HCT116 (cell line): ENCODE results near the gene PHF20. TPM values are rescaled to one million over a fixed set of nuclear protein-coding genes. Genes with fewer than 3 reads are reported as not detected.

Experiments used
- ATAC-seq: fragments of 200-7000 bp; cut with Tn5 transposase; 2 replicates; pipeline ENCODE4 v1.9.1; 2020; ENCODE audit warnings: mild to moderate bottlenecking, moderate library complexity
- BruUV-seq: library from RNA; stranded (reverse); fragments of 400-500 nt; replicated peaks from 2 replicates; lab custom pipeline; 2021; lab: Mats Ljungman, UMichigan
- CTCF ChIA-PET: fragments of 300-600 bp; sonication (Branson Sonifier 250); formaldehyde crosslinking; loops from one replicate; lab custom pipeline; 2021; ENCODE audit warnings: antibody characterized with exemption; lab: Charles Lee
- POLR2A ChIA-PET: fragments of 300-600, 350-600 bp; sonication (Branson Sonifier 250); formaldehyde crosslinking; loops from one replicate; lab custom pipeline; 2021; ENCODE audit warnings: antibody characterized with exemption; lab: Charles Lee
- RAD21 ChIA-PET, 2 experiments: fragments of 300-600 bp; sonication (Branson Sonifier 250); formaldehyde crosslinking; loops; one replicate each; lab custom pipeline; 2023; ENCODE audit warnings: low total read pairs in 2 of 2; ENCODE audit not compliant: uncharacterized antibody in 2 of 2, unreplicated experiment in 2 of 2, low non-redundant PET in 1 of 2; lab: Charles Lee
- DNase-seq: peaks from one replicate; pipeline ENCODE4 v3.0.0-alpha.2; 2010; ENCODE audit warnings: low read depth, low spot score
- H2AFZ ChIP-seq: fragments of 200-600 bp; shearing (Covaris generic), sonication (generic); 2 replicates; pipeline ENCODE4 v1.6.1; 2017; ENCODE audit warnings: low read depth, mixed run types, mixed read lengths, antibody characterized with exemption, low read length; ENCODE audit not compliant: poor library complexity, severe bottlenecking
- H3K27ac ChIP-seq: 2 replicates; pipeline ENCODE4 v1.5.1; 2012; ENCODE audit warnings: low read depth, low read length
- H3K27me3 ChIP-seq: fragments of 200-600 bp; sonication (generic); 2 replicates; pipeline ENCODE4 v1.6.1; 2016; ENCODE audit warnings: mixed run types, low read length, mixed read lengths; ENCODE audit not compliant: insufficient read depth
- H3K36me3 ChIP-seq, 2 experiments: fragments of 200-500 bp in 1 of 2; fragments of 200-600 bp in 1 of 2; sonication (Bioruptor generic) in 1 of 2; sonication (generic) in 1 of 2; 2 replicates each; pipeline versions ENCODE4 v1.5.1 to v1.6.1; 2014 to 2016; ENCODE audit warnings: low read length in 2 of 2, inconsistent platforms in 1 of 2, mixed read lengths in 1 of 2, mixed run types in 1 of 2; ENCODE audit not compliant: insufficient read depth in 2 of 2, control insufficient read depth in 1 of 2
- H3K4me1 ChIP-seq, 2 experiments: fragments of 200-600 bp in 1 of 2; sonication (generic) in 1 of 2; 2 replicates each; pipeline versions ENCODE4 v1.5.1 to v1.6.1; 2012 to 2017; ENCODE audit warnings: low read length in 2 of 2, inconsistent platforms in 1 of 2, mild to moderate bottlenecking in 1 of 2, mixed read lengths in 1 of 2, mixed run types in 1 of 2, moderate library complexity in 1 of 2; ENCODE audit not compliant: insufficient read depth in 2 of 2, control insufficient read depth in 1 of 2
- H3K4me2 ChIP-seq: fragments of 200-600 bp; sonication (generic); 2 replicates; pipeline ENCODE4 v1.6.1; 2017; ENCODE audit warnings: mixed run types, low read length, mixed read lengths
- H3K4me3 ChIP-seq, 2 experiments: fragments of 200-600 bp in 1 of 2; sonication (generic) in 1 of 2; replicated peaks in 1 of 2; 2 replicates each; pipeline ENCODE4 v1.5.1; 2011 to 2016; ENCODE audit warnings: low read length in 2 of 2, control low read depth in 1 of 2, low read depth in 1 of 2, mild to moderate bottlenecking in 1 of 2, mixed read lengths in 1 of 2, mixed run types in 1 of 2
- H3K79me2 ChIP-seq: fragments of 200-600 bp; sonication (generic); 2 replicates; pipeline ENCODE4 v1.6.1; 2017; ENCODE audit warnings: mild to moderate bottlenecking, mixed run types, low read length, moderate library complexity, mixed read lengths; ENCODE audit not compliant: insufficient read depth
- H3K9ac ChIP-seq: fragments of 200-600 bp; sonication (generic); 2 replicates; pipeline ENCODE4 v1.6.1; 2016; ENCODE audit warnings: low read length, mixed read lengths
- H3K9me2 ChIP-seq: fragments of 200-600 bp; sonication (generic), shearing (Covaris generic); 2 replicates; pipeline ENCODE4 v1.6.1; 2017; ENCODE audit warnings: mixed run types, mild to moderate bottlenecking, moderate library complexity; ENCODE audit not compliant: insufficient read depth
- H3K9me3 ChIP-seq, 2 experiments: fragments of 200-500 bp in 1 of 2; fragments of 200-600 bp in 1 of 2; sonication (Bioruptor generic) in 1 of 2; sonication (generic) in 1 of 2; 2 replicates each; pipeline ENCODE4 v1.6.1; 2014 to 2017; ENCODE audit warnings: low read length in 2 of 2, mixed read lengths in 2 of 2, inconsistent platforms in 1 of 2, low read depth in 1 of 2, mild to moderate bottlenecking in 1 of 2, mixed run types in 1 of 2, moderate library complexity in 1 of 2; ENCODE audit not compliant: control insufficient read depth in 1 of 2, insufficient read depth in 1 of 2
- H4K20me1 ChIP-seq: fragments of 200-600 bp; sonication (generic), shearing (Covaris generic); 2 replicates; pipeline ENCODE4 v1.6.1; 2017; ENCODE audit warnings: mixed run types, mild to moderate bottlenecking, moderate library complexity; ENCODE audit not compliant: insufficient read depth
- ATF3 ChIP-seq: IDR thresholded peaks from 2 replicates; pipeline ENCODE4 v1.6.1; 2012
- CEBPB ChIP-seq: IDR thresholded peaks from 2 replicates; pipeline ENCODE4 v1.6.1; 2012; ENCODE audit warnings: low read depth
- CTCF ChIP-seq, 3 experiments: fragments of 200-600 bp in 1 of 3; sonication (generic) in 1 of 3; IDR thresholded peaks in 2 of 3; conservative IDR thresholded peaks in 1 of 3; 2 replicates each; pipeline ENCODE4 v1.5.1; 2012 to 2017; ENCODE audit warnings: low read depth in 2 of 3, low read length in 2 of 3, antibody characterized with exemption in 1 of 3, borderline replicate concordance in 1 of 3, control low read depth in 1 of 3, mild to moderate bottlenecking in 1 of 3, mixed read lengths in 1 of 3, mixed run types in 1 of 3, moderate library complexity in 1 of 3; ENCODE audit not compliant: insufficient read depth in 1 of 3
- EGR1 ChIP-seq: IDR thresholded peaks from 2 replicates; pipeline ENCODE4 v1.6.1; 2012; ENCODE audit warnings: low read depth
- ELF1 ChIP-seq: IDR thresholded peaks from 2 replicates; pipeline ENCODE4 v1.6.1; 2012; ENCODE audit warnings: low read depth, borderline replicate concordance
- EZH2 ChIP-seq: fragments of 200-600 bp; sonication (generic); IDR thresholded peaks from 2 replicates; pipeline ENCODE4 v1.6.1; 2017; ENCODE audit warnings: antibody characterized with exemption, mixed run types
- EZH2phosphoT487 ChIP-seq: fragments of 200-600 bp; IDR thresholded peaks from 2 replicates; pipeline ENCODE4 v1.6.1; 2018; ENCODE audit warnings: antibody characterized with exemption, borderline replicate concordance
- FOSL1 ChIP-seq: IDR thresholded peaks from 2 replicates; pipeline ENCODE4 v1.6.1; 2012; ENCODE audit warnings: low read depth
- JUND ChIP-seq: IDR thresholded peaks from 2 replicates; pipeline ENCODE4 v1.6.1; 2012
- MAX ChIP-seq: IDR thresholded peaks from 2 replicates; pipeline ENCODE4 v1.6.1; 2012
- POLR2A ChIP-seq: IDR thresholded peaks from 2 replicates; pipeline ENCODE4 v1.7.0; 2011; ENCODE audit warnings: borderline replicate concordance; ENCODE audit not compliant: insufficient read depth, insufficient read length; ENCODE audit errors: extremely low read depth
- RAD21 ChIP-seq: IDR thresholded peaks from 2 replicates; pipeline ENCODE4 v1.6.1; 2012; ENCODE audit warnings: low read depth, mild to moderate bottlenecking
- SP1 ChIP-seq: IDR thresholded peaks from 2 replicates; pipeline ENCODE4 v1.6.1; 2012; ENCODE audit warnings: low read depth
- SRF ChIP-seq: IDR thresholded peaks from 2 replicates; pipeline ENCODE4 v1.6.1; 2012; ENCODE audit warnings: low read depth
- TCF7L2 ChIP-seq: IDR thresholded peaks from 2 replicates; pipeline ENCODE4 v1.7.0; 2011; ENCODE audit warnings: borderline replicate concordance, inconsistent platforms; ENCODE audit not compliant: insufficient read depth, insufficient read length; ENCODE audit errors: extremely low read depth
- YY1 ChIP-seq: IDR thresholded peaks from 2 replicates; pipeline ENCODE4 v1.6.1; 2011; ENCODE audit warnings: low read length, low read depth, moderate library complexity, mild to moderate bottlenecking; ENCODE audit not compliant: insufficient replicate concordance; ENCODE audit errors: extremely low read depth
- ZBTB33 ChIP-seq: IDR thresholded peaks from 2 replicates; pipeline ENCODE4 v1.6.1; 2011; ENCODE audit warnings: mild to moderate bottlenecking, low read length, moderate library complexity; ENCODE audit not compliant: insufficient replicate concordance; ENCODE audit errors: extremely low read depth
- ZFX ChIP-seq: fragments of 450-650 bp; IDR thresholded peaks from 2 replicates; pipeline ENCODE4 v1.6.1; 2017
- ZNF274 ChIP-seq: fragments of 200-500 bp; sonication (Bioruptor generic); IDR thresholded peaks from 2 replicates; pipeline ENCODE4 v1.6.1; 2014; ENCODE audit warnings: mild to moderate bottlenecking, low read depth, low read length, inconsistent platforms
- intact Hi-C: fragments of 100-400 bp; cut with micrococcal nuclease; formaldehyde crosslinking; loops from 2 replicates; pipeline ENCODE4 v1.10.0; 2022
- total RNA-seq: library from RNA; stranded (reverse); gene quantifications from one replicate; pipeline ENCODE4 v1.2.1, GENCODE V29; 2021; ENCODE audit not compliant: unreplicated experiment

PHF20 gene
- total RNA-seq, 1 experiment from 2014 or later = 40.8 TPM

GRCh38 chr20:35821807-35822242 lies 50.0 kb downstream of the PHF20 start:
- Histone ChIP-seq H3K27me3 (no peaks in the 10 kb centered on the region), H3K4me1 (peaks cover 17 to 45% of the 10 kb centered on the region in 2 experiments), H4K20me1 (no peaks in the 10 kb centered on the region), H3K4me3 (no peak overlapping the region), H3K27ac (no peak overlapping the region), H3K79me2 (0 out of 2 replicates have a peak, but pooled peaks cover 3% of the 10 kb centered on the region), H3K4me2 (peak overlapping the region; percentile 38), H3K9me2 (no peaks in the 10 kb centered on the region), H3K9ac (no peak overlapping the region), H3K36me3 (no peaks in the 10 kb centered on the region), H3K9me3 (no peaks in the 10 kb centered on the region), H2AFZ (no peak overlapping the region)
- no TSS peak for BruUV-seq
- ChIA-PET CTCF (no interaction called here), RAD21 (no interaction called here), POLR2A (no interaction called here)
- TF ChIP-seq ELF1 (no peak), MAX (no peak), EZH2phosphoT487 (no peak), EZH2 (no peak), ZNF274 (no peak), CTCF (IDR thresholded peaks at IDR 0.05 in 2 of 3, conservative IDR thresholded peaks at IDR 0.05 in 1 of 3; ENCODE audit: borderline replicate concordance in 1 of 3, insufficient read depth in 1 of 3, low read depth in 2 of 3, low read length in 2 of 3) (no peak), TCF7L2 (no peak), ZBTB33 (no peak), ZFX (no peak), CEBPB (no peak), SP1 (no peak), EGR1 (no peak), JUND (no peak), RAD21 (no peak), FOSL1 (no peak; the same call in 1 of the 2 replicates), YY1 (no peak), POLR2A (no peak), SRF (no peak), ATF3 (no peak)
- DNase-seq = no peak
- ATAC-seq = peak; percentile 61
- intact Hi-C loops = no loop called here
